Common myeloid progenitor, CD34-positive (primary cell): ENCODE measurements around the gene FLOT2.
A peak's percentile ranks its signal among the peaks of the same experiment; 100 is the strongest.
"Not testable (repeated sequence)": the region's sequence is repeated elsewhere in the genome, so short reads cannot be mapped to it uniquely, and the experiment has no call there.

ENCODE experiments used
- CTCF ChIA-PET: fragments of 350-600 bp; sonication (Branson Sonifier 250); formaldehyde crosslinking; loops from one replicate; lab custom pipeline; 2021; ENCODE audit warnings: antibody characterized with exemption; lab: Charles Lee
- POLR2A ChIA-PET: fragments of 350-600 bp; sonication (Branson Sonifier 250); formaldehyde crosslinking; loops from one replicate; lab custom pipeline; 2021; ENCODE audit warnings: antibody characterized with exemption; lab: Charles Lee
- DNase-seq, 3 donors: peaks; one replicate each; pipeline versions ENCODE4 v3.0.0 to v3.0.0-alpha.2; 2013
- H3K27ac ChIP-seq, 2 experiments: 1 replicate in 1 of 2; 2 replicates in 1 of 2; pipeline ENCODE4 v1.7.0; 2013; ENCODE audit warnings: inconsistent platforms in 2 of 2, low read length in 2 of 2, mild to moderate bottlenecking in 2 of 2, low read depth in 1 of 2, moderate library complexity in 1 of 2; ENCODE audit not compliant: severe bottlenecking in 2 of 2, insufficient read depth in 1 of 2, poor library complexity in 1 of 2
- H3K27me3 ChIP-seq, 5 experiments: replicated peaks in 2 of 5; 1 replicate in 3 of 5; 2 replicates in 2 of 5; pipeline versions ENCODE4 v1.6.1 to v1.7.0; 2013; ENCODE audit warnings: low read length in 4 of 5, mild to moderate bottlenecking in 2 of 5, moderate library complexity in 2 of 5, inconsistent platforms in 1 of 5; ENCODE audit not compliant: insufficient read depth in 5 of 5, control insufficient read depth in 4 of 5
- H3K36me3 ChIP-seq, 4 experiments: 1 replicate in 2 of 4; 2 replicates in 2 of 4; pipeline versions ENCODE4 v1.6.1 to v1.7.0; 2013; ENCODE audit warnings: low read length in 3 of 4, control low read depth in 1 of 4, mild to moderate bottlenecking in 1 of 4; ENCODE audit not compliant: control insufficient read depth in 4 of 4, insufficient read depth in 4 of 4
- H3K4me1 ChIP-seq, 4 experiments: 1 replicate in 3 of 4; 2 replicates in 1 of 4; pipeline versions ENCODE4 v1.6.1 to v1.7.1; 2013; ENCODE audit warnings: low read length in 3 of 4, mild to moderate bottlenecking in 3 of 4, control low read depth in 1 of 4, inconsistent platforms in 1 of 4, moderate library complexity in 1 of 4; ENCODE audit not compliant: control insufficient read depth in 4 of 4, insufficient read depth in 4 of 4; ENCODE audit errors: control extremely low read depth in 1 of 4
- H3K4me3 ChIP-seq, 7 experiments: 1 replicate in 4 of 7; 2 replicates in 3 of 7; pipeline versions ENCODE4 v1.5.1 to v1.7.0; 2013; ENCODE audit warnings: mild to moderate bottlenecking in 7 of 7, low read length in 6 of 7, moderate library complexity in 6 of 7, inconsistent platforms in 2 of 7, low read depth in 2 of 7, control low read depth in 1 of 7; ENCODE audit not compliant: insufficient read depth in 4 of 7, control insufficient read depth in 1 of 7; ENCODE audit errors: extremely low read depth in 1 of 7
- H3K9me3 ChIP-seq, 5 experiments: 1 replicate in 4 of 5; 2 replicates in 1 of 5; pipeline versions ENCODE4 v1.6.1 to v1.7.1; 2013; ENCODE audit warnings: low read length in 4 of 5, mild to moderate bottlenecking in 2 of 5, inconsistent platforms in 1 of 5, low read depth in 1 of 5, moderate library complexity in 1 of 5; ENCODE audit not compliant: control insufficient read depth in 4 of 5, insufficient read depth in 2 of 5; ENCODE audit errors: control extremely low read depth in 1 of 5
- WGBS: methylation state at CpG from one replicate; pipeline ENCODE4 v1.1.5; 2013; ENCODE audit not compliant: insufficient coverage; 5-methylcytosine and 5-hydroxymethylcytosine counted together

Gene FLOT2

DNA sequence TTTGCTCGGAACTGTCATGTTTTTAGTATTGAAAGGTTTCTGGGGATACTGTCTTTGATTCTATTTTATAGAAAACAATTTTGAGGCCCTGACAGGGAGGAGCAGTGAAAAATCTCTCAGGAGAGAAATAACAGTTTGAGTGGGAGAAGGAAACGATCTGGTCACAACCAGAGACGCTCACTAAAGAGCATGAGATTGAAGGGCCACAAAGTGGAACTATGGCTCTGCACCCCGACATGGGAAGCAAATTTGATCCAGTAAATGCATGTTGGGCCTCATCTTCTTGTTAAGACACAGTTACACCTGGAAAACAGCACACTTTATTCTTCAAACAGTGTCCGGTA lies 42.2 kb downstream of the FLOT2 start:
- H3K4me1 ChIP-seq: peaks cover 4 to 16% (median 13%) of the 10 kb centered on the region in 4 experiments
- no peak for DNase-seq
- CTCF ChIA-PET: interaction anchor here (0.7 to 1.4 kb wide), 3 partner anchors 43 to 512 kb away, joined by 3 to 4 read pairs (median 4); no protein-coding TSS in a partner anchor
- H3K27ac ChIP-seq: peak overlapping the region; percentile 67 to 89
- whole genome bisulfite sequencing: 18% methylated on average over 5 of the region's 5 CpGs
- H3K27me3 ChIP-seq: no peaks in the 10 kb centered on the region
- no peaks in the 10 kb centered on the region for H3K9me3 ChIP-seq
- H3K36me3 ChIP-seq: peaks cover 16 to 33% (median 25%) of the 10 kb centered on the region in 4 experiments
- POLR2A ChIA-PET: no interaction called here
- H3K4me3 ChIP-seq: peak overlapping the region; percentile 89 to 99 (median 95)

DNA sequence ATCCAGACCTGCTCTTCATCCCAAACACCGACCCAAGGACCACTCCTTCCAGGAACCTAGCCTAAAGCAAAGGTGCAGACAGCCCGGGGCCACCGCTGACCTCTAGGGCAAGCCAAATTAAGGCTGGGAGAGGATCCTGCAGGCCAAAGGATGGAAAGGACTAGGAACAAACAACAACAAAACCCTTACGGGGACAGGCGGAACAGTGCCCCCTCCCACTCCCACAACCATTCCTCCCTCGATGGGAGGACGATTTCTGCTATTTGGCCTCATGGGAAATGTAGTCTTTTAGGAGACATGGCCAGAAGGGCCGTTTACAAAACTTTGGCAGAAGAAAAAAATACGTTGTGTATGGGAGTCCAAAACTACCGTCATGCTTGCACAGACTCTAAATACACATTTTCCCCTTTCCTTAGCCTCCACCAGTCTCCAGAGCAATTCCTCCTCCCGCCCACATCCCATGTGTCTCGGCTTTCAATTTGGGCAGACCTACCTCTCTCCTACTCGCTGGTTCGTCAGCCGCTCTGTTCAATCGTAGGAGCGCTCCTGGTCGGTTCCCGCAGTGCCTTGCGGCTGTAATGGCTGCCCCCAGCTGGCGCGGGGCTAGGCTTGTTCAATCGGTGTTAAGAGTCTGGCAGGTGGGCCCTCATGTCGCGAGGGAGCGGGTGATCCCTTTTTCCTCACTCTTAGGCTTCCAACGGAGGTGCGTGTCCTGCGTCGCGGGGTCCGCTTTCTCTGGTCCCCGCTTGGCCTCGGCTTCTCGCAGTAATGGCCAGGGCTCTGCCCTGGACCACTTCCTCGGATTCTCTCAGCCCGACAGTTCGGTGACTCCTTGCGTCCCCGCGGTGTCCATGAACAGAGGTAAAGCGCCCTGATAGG lies 42.8 kb downstream of the FLOT2 start, which contains the start of gene ERAL1:
ERAL1 (plus strand) TSS at position 560 of the 879 bp plus-strand sequence; CDS start at position 579, 19 bp downstream.
- Histone ChIP-seq H3K27me3 (no peaks in the 10 kb centered on the region), H3K9me3 (no peaks in the 10 kb centered on the region), H3K4me1 (peaks cover 4 to 16% (median 13%) of the 10 kb centered on the region in 4 experiments), H3K27ac (peak within 1 kb of the TSS; percentile 67 to 89), H3K36me3 (peaks cover 16 to 30% (median 24%) of the 10 kb centered on the region in 4 experiments), H3K4me3 (peak within 1 kb of the TSS; percentile 89 to 99 (median 95))
- DNase-seq: peak; percentile 79 to 90 (median 85)
- ChIA-PET POLR2A (no interaction called here), CTCF (interaction anchor here (0.6 kb wide), 1 partner anchor 184 kb away, joined by 3 read pairs; no protein-coding TSS in a partner anchor)
- WGBS: under 1% methylated on average over 30 of the region's 42 CpGs

DNA sequence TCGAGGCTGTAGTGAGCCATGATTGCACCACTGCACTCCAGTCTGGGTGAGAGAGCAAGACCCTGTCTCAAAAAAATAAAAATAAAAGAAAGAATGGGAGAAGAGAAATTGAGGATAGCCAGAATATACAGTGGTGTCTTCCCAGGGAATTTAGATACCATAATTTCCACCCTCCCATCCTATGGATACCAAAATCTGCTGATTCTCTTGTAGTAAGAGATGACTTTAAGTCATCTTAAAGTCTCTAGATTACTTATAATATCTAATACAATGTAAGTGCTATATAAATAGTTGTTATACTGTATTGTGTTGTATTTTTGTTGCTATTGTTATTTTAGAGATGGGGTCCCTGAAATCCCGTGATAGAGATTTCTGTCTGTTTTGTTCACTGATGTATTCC lies 44.2 kb downstream of the FLOT2 start:
- ChIA-PET CTCF (interaction anchor here (1.2 kb wide), 1 partner anchor 50 kb away, joined by 3 read pairs; no protein-coding TSS in a partner anchor), POLR2A (interaction anchor here (0.6 kb wide), 1 partner anchor 66 kb away, joined by 4 read pairs; no protein-coding TSS in a partner anchor)
- WGBS: 100% methylated on average over 1 of the region's 2 CpGs

DNA sequence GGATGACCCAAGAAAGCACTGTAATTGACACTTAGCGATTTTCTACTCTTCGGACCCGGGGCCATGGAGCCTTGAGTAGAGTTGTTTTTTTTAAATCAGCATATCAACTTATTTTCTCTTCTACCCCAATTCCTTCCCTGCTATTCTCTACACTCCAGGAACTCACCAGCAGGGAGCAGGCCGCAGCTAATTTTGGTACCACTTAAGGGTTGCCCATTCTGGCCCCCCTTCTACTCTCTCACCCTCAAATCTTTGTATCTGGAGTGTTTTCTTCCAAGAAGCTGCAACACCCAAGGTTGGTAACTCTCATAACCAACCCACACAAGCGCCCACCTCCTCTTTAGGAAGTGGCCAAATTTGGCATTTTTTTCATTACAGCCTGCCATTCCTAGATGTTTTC lies 48.3 kb downstream of the FLOT2 start:
- Histone ChIP-seq H3K27ac (no peak overlapping the region), H3K9me3 (no peaks in the 10 kb centered on the region), H3K4me1 (peaks cover 0 to 3% (median 3%) of the 10 kb centered on the region in 4 experiments), H3K4me3 (no peak overlapping the region), H3K36me3 (no peaks in the 10 kb centered on the region), H3K27me3 (no peaks in the 10 kb centered on the region)
- DNase-seq: peak; percentile 75 to 86 (median 85)
- ChIA-PET POLR2A (interaction anchor here (0.6 kb wide), 1 partner anchor 49 kb away, joined by 3 read pairs; no protein-coding TSS in a partner anchor), CTCF (interaction anchor here (1.0 to 4.6 kb wide), 19 partner anchors 12 to 122 kb away, joined by 3 to 41 read pairs (median 5); partner anchors contain the start of genes DHRS13 and FLOT2)
- 0% methylated on average over 2 of the region's 5 CpGs for WGBS

More for the DNA sequence above, 44.2 kb downstream of the FLOT2 start:
- Histone ChIP-seq H3K36me3 (peaks cover 7 to 17% (median 13%) of the 10 kb centered on the region in 4 experiments), H3K4me3 (no peak overlapping the region), H3K27ac (no peak overlapping the region), H3K9me3 (no peaks in the 10 kb centered on the region), H3K4me1 (peaks cover 4 to 16% (median 13%) of the 10 kb centered on the region in 4 experiments), H3K27me3 (no peaks in the 10 kb centered on the region)
- DNase-seq: no peak

DNA sequence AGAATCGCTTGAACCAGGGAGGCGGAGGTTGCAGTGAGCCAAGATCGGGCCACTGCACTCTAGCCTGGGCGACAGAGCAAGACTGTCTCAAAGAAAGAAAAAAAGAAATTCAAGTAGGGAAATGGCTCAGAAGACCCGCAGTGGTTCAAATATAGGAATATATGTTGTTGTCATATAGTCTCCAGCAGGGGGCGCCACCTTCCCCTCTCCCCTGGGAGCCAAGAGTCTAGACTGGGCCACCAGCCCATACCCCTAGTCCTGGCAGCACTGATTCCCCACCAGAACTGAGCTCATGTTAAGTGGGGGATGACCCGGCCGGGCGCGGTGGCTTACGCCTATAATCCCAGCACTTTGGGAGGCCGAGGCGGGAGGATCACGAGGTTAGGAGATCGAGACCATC lies 48.9 kb downstream of the FLOT2 start:
- CTCF ChIA-PET: interaction anchor here (1.0 to 4.6 kb wide), 20 partner anchors 13 to 122 kb away, joined by 3 to 41 read pairs (median 4); partner anchors contain the start of genes DHRS13 and FLOT2
- H3K4me3 ChIP-seq, H3K4me1 ChIP-seq, POLR2A ChIA-PET, H3K27ac ChIP-seq, H3K9me3 ChIP-seq, H3K36me3 ChIP-seq, H3K27me3 ChIP-seq: not testable (repeated sequence)
- peak; percentile 60 to 80 (median 72) for DNase-seq
- WGBS: 98% methylated on average over 6 of the region's 15 CpGs

DNA sequence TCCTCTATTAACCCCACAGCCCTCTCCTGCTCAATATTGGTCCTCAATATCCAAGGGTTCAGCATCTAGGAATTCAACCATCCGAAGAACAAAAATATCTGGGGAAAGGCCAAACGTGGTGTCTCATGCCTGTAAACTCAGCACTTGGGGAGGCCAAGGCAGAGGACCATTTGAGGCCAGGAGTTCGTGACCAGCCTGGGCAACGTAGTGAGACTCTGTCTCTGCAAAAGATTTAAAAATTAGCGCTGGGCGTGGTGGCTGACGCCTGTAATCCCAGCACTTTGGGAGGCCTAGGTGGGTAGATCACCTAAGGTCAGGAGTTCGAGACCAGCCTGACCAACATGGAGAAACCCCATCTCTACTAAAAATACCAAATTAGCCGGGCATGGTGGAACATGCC lies 50.8 kb downstream of the FLOT2 start:
- CTCF ChIA-PET: interaction anchor here (1.2 kb wide), 1 partner anchor 52 kb away, joined by 6 read pairs; no protein-coding TSS in a partner anchor
- not testable (repeated sequence) for H3K27ac ChIP-seq, DNase-seq, H3K27me3 ChIP-seq, H3K9me3 ChIP-seq, H3K36me3 ChIP-seq, H3K4me3 ChIP-seq, H3K4me1 ChIP-seq
- POLR2A ChIA-PET: interaction anchor here (0.6 kb wide), 1 partner anchor 76 kb away, joined by 4 read pairs; no protein-coding TSS in a partner anchor
- WGBS: 100% methylated on average over 8 of the region's 9 CpGs
